Measurements from ENCODE around the gene GRIN2A. TPM values are rescaled to one million over a fixed set of nuclear protein-coding genes. Genes with fewer than 3 reads are reported as not detected.

Gene GRIN2A
- polyA plus RNA-seq, 1 donor from 2014 or later = 0.11 TPM

DNA sequence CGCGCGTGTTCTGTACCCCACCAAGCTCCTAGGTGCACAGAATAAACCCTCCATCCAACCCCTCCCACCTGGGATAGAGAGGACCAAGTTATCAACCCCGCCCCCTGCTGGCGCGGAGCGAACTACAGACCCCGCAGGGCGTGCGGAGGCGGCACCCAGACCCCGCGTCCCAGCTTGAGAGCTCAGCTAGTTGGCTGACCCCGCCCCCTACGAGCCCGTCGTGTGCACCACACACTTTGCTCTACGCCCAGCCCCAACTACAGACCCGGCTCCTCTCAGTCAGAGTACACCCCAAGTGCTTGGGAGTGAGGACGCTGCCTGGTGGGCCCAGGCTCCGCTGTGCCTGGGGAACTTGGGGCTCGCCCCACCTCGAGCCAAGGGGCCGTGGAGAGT, 1.5 kb downstream of the GRIN2A start:
- H2AFZ ChIP-seq (ENCODE audit: low read depth, low read length) = no peak overlapping the region
- TF ChIP-seq TAF1 (IDR thresholded peaks at IDR 0.05; ENCODE audit: low read depth) (no peak), EP300 (conservative IDR thresholded peaks at IDR 0.05; ENCODE audit: poor library complexity, severe bottlenecking) (no peak)
- TF ChIP-seq, protein P1, sequence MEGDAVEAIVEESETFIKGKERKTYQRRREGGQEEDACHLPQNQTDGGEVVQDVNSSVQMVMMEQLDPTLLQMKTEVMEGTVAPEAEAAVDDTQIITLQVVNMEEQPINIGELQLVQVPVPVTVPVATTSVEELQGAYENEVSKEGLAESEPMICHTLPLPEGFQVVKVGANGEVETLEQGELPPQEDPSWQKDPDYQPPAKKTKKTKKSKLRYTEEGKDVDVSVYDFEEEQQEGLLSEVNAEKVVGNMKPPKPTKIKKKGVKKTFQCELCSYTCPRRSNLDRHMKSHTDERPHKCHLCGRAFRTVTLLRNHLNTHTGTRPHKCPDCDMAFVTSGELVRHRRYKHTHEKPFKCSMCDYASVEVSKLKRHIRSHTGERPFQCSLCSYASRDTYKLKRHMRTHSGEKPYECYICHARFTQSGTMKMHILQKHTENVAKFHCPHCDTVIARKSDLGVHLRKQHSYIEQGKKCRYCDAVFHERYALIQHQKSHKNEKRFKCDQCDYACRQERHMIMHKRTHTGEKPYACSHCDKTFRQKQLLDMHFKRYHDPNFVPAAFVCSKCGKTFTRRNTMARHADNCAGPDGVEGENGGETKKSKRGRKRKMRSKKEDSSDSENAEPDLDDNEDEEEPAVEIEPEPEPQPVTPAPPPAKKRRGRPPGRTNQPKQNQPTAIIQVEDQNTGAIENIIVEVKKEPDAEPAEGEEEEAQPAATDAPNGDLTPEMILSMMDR (IDR thresholded peaks at IDR 0.05; ENCODE audit: poor library complexity, severe bottlenecking) = peak; percentile 36
- no peak overlapping the region for H3K4me2 ChIP-seq (ENCODE audit: low read length)
- H3K9me3 ChIP-seq (ENCODE audit: low read length) = no peaks in the 10 kb centered on the region
- H3F3A ChIP-seq (ENCODE audit: insufficient read depth, low read length, poor library complexity, severe bottlenecking) = no peaks in the 10 kb centered on the region
- H3K36me3 ChIP-seq (ENCODE audit: insufficient read depth, low read length) = no peaks in the 10 kb centered on the region
- no peaks in the 10 kb centered on the region for H3K9me2 ChIP-seq (ENCODE audit: insufficient read depth, low read length)
- H3K4me3 ChIP-seq (ENCODE audit: low read length) = peak overlapping the region; percentile 85
- H4K20me1 ChIP-seq (ENCODE audit: insufficient read depth) = no peaks in the 10 kb centered on the region
- peaks cover 45% of the 10 kb centered on the region for H3K27me3 ChIP-seq (ENCODE audit: insufficient read depth, low read depth, low read length)
- H3K79me2 ChIP-seq (replicated peaks; ENCODE audit: insufficient read depth, low read length) = no peaks in the 10 kb centered on the region
- H3K9ac ChIP-seq (ENCODE audit: low read length) = no peak overlapping the region
- H3K27ac ChIP-seq (ENCODE audit: low read length) = no peak overlapping the region

- Histone ChIP-seq H3K79me2 (replicated peaks; ENCODE audit: insufficient read depth, low read length) (no peaks in the 10 kb centered on the region), H3K4me2 (ENCODE audit: low read length) (no peak overlapping the region), H4K20me1 (ENCODE audit: insufficient read depth) (no peaks in the 10 kb centered on the region), H3K9me3 (ENCODE audit: low read length) (no peaks in the 10 kb centered on the region), H3K27ac (ENCODE audit: low read length) (no peak overlapping the region), H3K36me3 (ENCODE audit: insufficient read depth, low read length) (no peaks in the 10 kb centered on the region), H3F3A (ENCODE audit: insufficient read depth, low read length, poor library complexity, severe bottlenecking) (no peaks in the 10 kb centered on the region), H2AFZ (ENCODE audit: low read depth, low read length) (no peak overlapping the region), H3K9me2 (ENCODE audit: insufficient read depth, low read length) (no peaks in the 10 kb centered on the region), H3K4me3 (ENCODE audit: low read length) (no peak overlapping the region), H3K9ac (ENCODE audit: low read length) (no peak overlapping the region), H3K27me3 (ENCODE audit: insufficient read depth, low read depth, low read length) (peaks cover 45% of the 10 kb centered on the region)
- TF ChIP-seq, protein P2, sequence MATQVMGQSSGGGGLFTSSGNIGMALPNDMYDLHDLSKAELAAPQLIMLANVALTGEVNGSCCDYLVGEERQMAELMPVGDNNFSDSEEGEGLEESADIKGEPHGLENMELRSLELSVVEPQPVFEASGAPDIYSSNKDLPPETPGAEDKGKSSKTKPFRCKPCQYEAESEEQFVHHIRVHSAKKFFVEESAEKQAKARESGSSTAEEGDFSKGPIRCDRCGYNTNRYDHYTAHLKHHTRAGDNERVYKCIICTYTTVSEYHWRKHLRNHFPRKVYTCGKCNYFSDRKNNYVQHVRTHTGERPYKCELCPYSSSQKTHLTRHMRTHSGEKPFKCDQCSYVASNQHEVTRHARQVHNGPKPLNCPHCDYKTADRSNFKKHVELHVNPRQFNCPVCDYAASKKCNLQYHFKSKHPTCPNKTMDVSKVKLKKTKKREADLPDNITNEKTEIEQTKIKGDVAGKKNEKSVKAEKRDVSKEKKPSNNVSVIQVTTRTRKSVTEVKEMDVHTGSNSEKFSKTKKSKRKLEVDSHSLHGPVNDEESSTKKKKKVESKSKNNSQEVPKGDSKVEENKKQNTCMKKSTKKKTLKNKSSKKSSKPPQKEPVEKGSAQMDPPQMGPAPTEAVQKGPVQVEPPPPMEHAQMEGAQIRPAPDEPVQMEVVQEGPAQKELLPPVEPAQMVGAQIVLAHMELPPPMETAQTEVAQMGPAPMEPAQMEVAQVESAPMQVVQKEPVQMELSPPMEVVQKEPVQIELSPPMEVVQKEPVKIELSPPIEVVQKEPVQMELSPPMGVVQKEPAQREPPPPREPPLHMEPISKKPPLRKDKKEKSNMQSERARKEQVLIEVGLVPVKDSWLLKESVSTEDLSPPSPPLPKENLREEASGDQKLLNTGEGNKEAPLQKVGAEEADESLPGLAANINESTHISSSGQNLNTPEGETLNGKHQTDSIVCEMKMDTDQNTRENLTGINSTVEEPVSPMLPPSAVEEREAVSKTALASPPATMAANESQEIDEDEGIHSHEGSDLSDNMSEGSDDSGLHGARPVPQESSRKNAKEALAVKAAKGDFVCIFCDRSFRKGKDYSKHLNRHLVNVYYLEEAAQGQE (IDR thresholded peaks at IDR 0.05; ENCODE audit: borderline replicate concordance) = no peak
- no peak for TF ChIP-seq RAD21 (conservative IDR thresholded peaks at IDR 0.05)
- TF ChIP-seq MXI1 (conservative IDR thresholded peaks at IDR 0.05; ENCODE audit: poor library complexity, severe bottlenecking) = no peak
- no peak for TF ChIP-seq EP300 (conservative IDR thresholded peaks at IDR 0.05; ENCODE audit: poor library complexity, severe bottlenecking)
- TF ChIP-seq EZH2 (IDR thresholded peaks at IDR 0.05; ENCODE audit: borderline replicate concordance, insufficient read depth, low read length, poor library complexity, severe bottlenecking) = no peak
- TF ChIP-seq, protein P1 (IDR thresholded peaks at IDR 0.05; ENCODE audit: poor library complexity, severe bottlenecking) = no peak
- no peak for TF ChIP-seq SMC3 (conservative IDR thresholded peaks at IDR 0.05; ENCODE audit: poor library complexity)
Measured at GRCh38 chr16:10180042-10180770, 2.0 kb downstream of the GRIN2A start.
